HUES64 (cell line): Measurements from ENCODE around the gene PAK6.

ENCODE experiments used
- H3K27ac ChIP-seq: 2 replicates; pipeline ENCODE4 v1.7.0; 2013; ENCODE audit warnings: low read depth, low read length, inconsistent platforms
- H3K27me3 ChIP-seq: 2 replicates; pipeline ENCODE4 v1.6.1; 2013; ENCODE audit warnings: mild to moderate bottlenecking, low read length; ENCODE audit not compliant: insufficient read depth
- H3K36me3 ChIP-seq: 2 replicates; pipeline ENCODE4 v1.6.1; 2013; ENCODE audit warnings: mild to moderate bottlenecking, low read length; ENCODE audit not compliant: insufficient read depth
- H3K4me1 ChIP-seq: 2 replicates; pipeline ENCODE4 v1.6.1; 2013; ENCODE audit warnings: mild to moderate bottlenecking, low read length, moderate library complexity; ENCODE audit not compliant: insufficient read depth
- H3K4me3 ChIP-seq: 2 replicates; pipeline ENCODE4 v1.5.1; 2013; ENCODE audit warnings: mild to moderate bottlenecking, low read length, moderate library complexity
- H3K9ac ChIP-seq: 2 replicates; pipeline ENCODE4 v1.6.1; 2013; ENCODE audit warnings: mild to moderate bottlenecking, low read depth, low read length
- H3K9me3 ChIP-seq: 2 replicates; pipeline ENCODE4 v1.6.1; 2013; ENCODE audit warnings: low read depth, low read length; ENCODE audit not compliant: insufficient read depth
- WGBS: fragments of 150-250, 120-280 bp; methylation state at CpG from one replicate; pipeline ENCODE4 v1.1.7; 2013; ENCODE audit warnings: missing lambda C conversion rate; 5-methylcytosine and 5-hydroxymethylcytosine counted together

Gene PAK6

DNA sequence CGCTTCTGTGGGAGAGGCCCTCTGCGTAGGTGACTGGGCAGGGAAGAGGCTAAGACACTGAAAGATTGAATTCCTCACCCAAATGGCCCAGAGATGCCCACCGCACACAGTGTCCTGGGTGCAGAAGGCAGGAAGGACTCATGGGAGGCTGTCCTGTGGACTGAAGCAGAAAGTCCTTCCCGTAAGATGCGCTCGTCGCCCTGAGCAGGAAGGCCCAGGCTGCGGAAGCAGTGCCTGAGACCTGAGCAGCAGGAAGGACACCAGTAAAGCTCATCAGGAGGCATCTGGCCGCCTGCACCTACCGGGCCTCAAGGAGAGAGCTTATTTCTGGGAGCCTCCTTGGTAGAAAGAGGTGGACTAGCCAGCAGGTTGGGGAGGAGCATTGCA lies 3.3 kb downstream of the PAK6 start:
- no peaks in the 10 kb centered on the region for H3K36me3 ChIP-seq

DNA sequence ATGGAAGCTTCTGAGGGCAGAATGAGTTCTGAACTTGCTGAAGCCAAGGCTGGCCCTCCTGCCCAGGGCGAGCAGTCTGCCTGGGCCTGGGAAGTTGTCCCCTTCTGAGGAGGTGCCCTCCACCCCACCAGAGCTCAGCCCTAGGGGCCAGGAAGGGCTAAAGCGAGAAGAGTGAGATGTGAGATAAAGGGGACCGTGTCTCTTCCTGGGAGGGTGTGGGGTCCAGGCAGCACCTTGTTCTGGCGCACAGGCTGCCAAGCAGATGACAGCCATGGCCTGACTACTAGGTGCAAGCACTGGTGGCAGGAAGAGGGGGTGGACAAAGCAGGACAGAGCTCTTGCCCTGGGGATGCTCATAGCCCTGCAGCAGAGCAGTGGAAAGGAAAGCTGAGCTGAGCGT lies 3.7 kb downstream of the PAK6 start:
- peaks cover 15% of the 10 kb centered on the region; the same call in 1 of the 2 replicates for H3K27me3 ChIP-seq
- no peak overlapping the region; the same call in 1 of the 2 replicates for H3K9ac ChIP-seq
- no peak overlapping the region for H3K4me3 ChIP-seq
- H3K4me1 ChIP-seq: peaks cover 20% of the 10 kb centered on the region
- H3K27ac ChIP-seq: no peak overlapping the region
- no peaks in the 10 kb centered on the region for H3K9me3 ChIP-seq
- H3K36me3 ChIP-seq: no peaks in the 10 kb centered on the region
- 94% methylated on average over 5 of the region's 5 CpGs for WGBS

More for the DNA sequence above, 3.3 kb downstream of the PAK6 start:
- Histone ChIP-seq H3K9me3 (no peaks in the 10 kb centered on the region), H3K27me3 (peaks cover 16% of the 10 kb centered on the region; the same call in 1 of the 2 replicates), H3K27ac (no peak overlapping the region), H3K4me3 (no peak overlapping the region), H3K4me1 (peaks cover 20% of the 10 kb centered on the region), H3K9ac (no peak overlapping the region; the same call in 1 of the 2 replicates)
- WGBS: 95% methylated on average over 10 of the region's 10 CpGs

DNA sequence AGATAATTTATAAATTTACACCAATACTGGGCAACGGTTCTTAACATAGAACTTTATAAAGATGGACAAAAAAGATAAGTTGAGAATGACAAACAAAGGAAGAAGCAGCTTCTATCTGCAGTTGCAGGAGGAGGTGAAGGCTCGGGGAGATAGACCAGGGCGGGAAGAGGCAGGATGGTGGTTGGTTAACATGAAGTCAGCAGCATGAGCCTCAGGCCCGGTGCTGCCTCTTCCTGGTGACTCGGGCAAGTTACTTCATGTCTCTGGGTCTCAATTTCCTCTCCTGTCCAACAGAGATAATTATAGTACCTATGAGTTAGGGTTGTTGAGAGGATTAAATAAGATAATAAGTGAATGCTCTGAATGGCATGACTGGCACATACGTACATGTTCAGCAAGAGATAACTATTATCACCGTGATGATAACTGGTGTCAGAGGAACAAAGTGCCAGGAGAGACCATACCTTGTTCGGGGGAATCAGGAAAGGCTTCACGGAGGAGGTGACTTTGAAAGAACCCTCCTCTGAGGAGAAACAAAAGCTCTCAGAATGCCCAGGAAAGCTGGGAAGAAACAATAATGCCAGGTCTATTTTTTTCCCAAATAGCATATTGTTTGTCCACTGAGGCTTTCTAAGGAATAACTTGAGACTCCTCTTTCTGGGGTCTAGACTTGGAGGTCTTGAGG lies 4.4 kb downstream of the PAK6 start:
- no peak overlapping the region for H3K9ac ChIP-seq
- H3K9me3 ChIP-seq: no peaks in the 10 kb centered on the region
- peaks cover 20% of the 10 kb centered on the region for H3K4me1 ChIP-seq
- H3K36me3 ChIP-seq: no peaks in the 10 kb centered on the region
- WGBS: 92% methylated on average over 9 of the region's 9 CpGs
- H3K27me3 ChIP-seq: peaks cover 8% of the 10 kb centered on the region; the same call in 1 of the 2 replicates
- no peak overlapping the region for H3K27ac ChIP-seq
- no peak overlapping the region for H3K4me3 ChIP-seq

DNA sequence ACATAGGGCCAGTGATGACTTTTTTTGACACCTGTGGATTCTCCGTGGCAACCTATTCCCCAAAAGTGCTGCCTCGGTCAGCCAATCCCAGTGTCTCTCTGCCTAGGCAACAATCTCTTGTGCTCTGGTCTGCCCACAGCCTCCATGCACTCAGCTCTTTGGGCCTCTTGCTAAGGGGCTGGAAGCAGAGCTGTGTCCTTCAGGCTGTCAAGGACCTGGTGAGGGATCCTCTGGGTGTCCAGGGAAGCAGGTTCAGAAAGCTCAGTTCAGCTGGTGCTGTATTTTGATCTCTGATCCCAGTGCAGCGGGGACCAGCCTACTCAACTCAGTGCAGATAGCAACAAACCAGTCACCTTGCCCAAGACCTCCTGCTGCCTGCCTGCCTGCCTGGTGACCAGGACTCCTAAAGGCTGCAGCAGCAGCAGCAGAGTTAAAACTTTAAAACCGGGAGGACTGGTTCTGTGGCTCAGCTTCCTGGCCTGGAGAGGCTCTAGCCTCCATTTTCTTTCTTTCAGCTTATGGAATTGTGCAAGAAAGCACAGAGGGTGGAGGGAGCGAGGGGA lies 6.2 kb downstream of the PAK6 start:
- H3K36me3 ChIP-seq: no peaks in the 10 kb centered on the region
- H3K27me3 ChIP-seq: no peaks in the 10 kb centered on the region
- peaks cover 6% of the 10 kb centered on the region; the same call in 1 of the 2 replicates for H3K4me1 ChIP-seq
- no peak overlapping the region for H3K27ac ChIP-seq
- 85% methylated on average over 5 of the region's 5 CpGs for WGBS
- H3K9me3 ChIP-seq: no peaks in the 10 kb centered on the region
- H3K4me3 ChIP-seq: no peak overlapping the region
- H3K9ac ChIP-seq: no peak overlapping the region

DNA sequence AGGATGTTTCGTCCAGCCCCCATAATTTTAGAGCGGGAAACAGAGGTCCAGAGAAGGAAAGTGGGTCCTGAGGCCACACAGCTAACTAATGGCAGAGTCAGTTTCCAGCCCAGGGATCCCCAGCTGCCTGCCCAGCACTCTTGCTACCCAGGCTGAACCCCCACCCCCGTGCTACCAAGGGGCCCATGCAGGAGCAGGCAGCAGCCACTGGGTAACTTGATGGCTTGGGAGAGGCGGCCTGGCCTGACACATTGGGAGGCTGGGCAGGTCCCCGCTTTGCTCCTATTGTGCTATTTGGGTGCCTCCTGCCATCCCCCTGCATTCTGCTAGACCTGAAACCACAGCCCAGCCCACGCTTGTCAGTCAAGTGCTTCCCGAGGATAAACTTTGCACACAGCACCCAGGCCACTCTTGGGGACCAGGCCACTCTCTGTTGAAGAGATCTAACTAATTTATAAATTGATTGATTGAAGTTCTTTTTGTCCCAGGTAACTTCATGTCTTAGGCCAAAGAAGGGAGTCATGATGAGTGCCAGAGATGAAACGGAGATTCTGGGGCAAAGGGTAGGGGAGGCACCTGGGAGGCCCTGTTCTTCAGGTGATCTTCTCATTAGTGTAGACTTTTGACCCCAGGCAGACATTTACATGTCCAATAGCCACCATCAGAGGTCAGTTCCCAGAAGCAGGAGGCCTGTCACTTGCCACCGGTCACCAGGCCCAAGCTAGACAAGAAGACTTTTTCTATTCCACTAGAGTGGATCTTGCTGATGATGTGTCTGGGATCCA lies 7.0 kb downstream of the PAK6 start:
- no peak overlapping the region for H3K27ac ChIP-seq
- H3K9me3 ChIP-seq: no peaks in the 10 kb centered on the region
- 92% methylated on average over 9 of the region's 9 CpGs for WGBS
- H3K4me1 ChIP-seq: peaks cover 6% of the 10 kb centered on the region; the same call in 1 of the 2 replicates
- peaks cover 6% of the 10 kb centered on the region for H3K27me3 ChIP-seq
- H3K4me3 ChIP-seq: no peak overlapping the region
- H3K9ac ChIP-seq: no peak overlapping the region
- H3K36me3 ChIP-seq: no peaks in the 10 kb centered on the region

DNA sequence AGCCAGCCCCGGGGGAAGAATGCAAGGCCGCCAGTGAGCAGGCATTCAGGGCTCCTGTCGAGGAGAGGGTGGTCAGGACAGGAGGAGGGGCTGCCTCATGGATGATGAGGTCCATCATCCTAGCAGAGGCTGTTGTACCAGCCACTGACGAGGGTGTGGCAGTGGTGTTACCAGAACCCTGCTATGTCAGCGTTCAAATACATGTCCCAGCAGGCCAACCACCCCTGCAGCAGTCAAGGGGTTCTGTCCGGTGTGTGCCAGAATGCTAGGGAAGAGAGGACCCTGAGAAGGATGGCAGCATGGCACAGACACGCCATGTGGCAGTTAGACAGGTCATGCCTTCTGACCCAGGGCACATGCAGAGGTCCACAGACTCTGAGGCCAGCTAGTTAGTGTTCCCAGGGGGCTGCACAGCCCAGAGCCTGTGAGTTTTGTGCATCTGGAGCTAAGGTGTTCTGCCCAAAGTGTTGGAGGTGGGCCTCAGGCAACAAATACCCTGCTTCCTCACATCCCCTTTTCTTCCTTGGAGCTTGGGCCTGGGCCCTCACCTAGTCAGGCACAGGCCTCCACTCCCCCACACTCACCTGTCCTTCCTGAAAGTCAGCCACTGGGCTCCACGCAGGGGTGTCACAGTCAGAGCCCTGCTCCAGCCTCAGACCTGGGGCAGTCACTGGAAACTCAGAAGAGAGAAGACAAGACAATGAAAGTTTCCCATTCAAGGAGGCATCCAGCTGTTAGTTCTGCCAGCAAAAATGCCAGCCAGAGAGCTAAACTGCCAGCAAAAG lies 7.8 kb downstream of the PAK6 start:
- no peaks in the 10 kb centered on the region for H3K9me3 ChIP-seq
- no peak overlapping the region for H3K9ac ChIP-seq
- no peak overlapping the region for H3K4me3 ChIP-seq
- H3K4me1 ChIP-seq: peaks cover 6% of the 10 kb centered on the region; the same call in 1 of the 2 replicates
- WGBS: 90% methylated on average over 8 of the region's 8 CpGs
- no peaks in the 10 kb centered on the region for H3K36me3 ChIP-seq
- H3K27me3 ChIP-seq: peaks cover 14% of the 10 kb centered on the region
- no peak overlapping the region for H3K27ac ChIP-seq

DNA sequence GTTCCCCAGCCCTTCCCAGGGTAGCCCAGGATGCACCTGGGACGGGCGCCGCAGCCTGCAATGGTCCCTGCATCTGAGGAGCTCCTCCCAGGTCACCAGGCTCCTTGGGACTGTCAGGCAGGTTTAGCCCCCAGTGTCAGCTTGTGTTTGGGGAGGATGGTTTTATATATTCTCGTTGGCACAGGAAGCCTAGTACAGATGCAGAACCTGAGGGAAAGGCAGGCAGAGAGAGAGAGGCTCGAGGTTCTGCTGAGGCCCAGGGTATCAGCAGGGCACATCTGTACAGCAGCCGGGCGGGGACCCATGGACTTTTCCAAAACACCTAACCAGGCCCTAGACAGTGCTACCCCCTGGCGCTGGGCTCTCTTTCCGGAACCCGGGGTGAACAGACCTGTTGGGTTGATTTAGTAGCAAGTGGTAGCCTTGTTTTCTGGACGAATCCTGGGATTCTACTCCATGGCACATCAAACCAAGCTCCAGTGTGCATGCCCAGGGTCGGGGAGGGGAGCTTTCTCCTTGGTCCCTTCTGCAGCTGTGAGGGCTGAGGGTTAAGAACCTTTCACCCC lies 8.6 kb downstream of the PAK6 start:
- Histone ChIP-seq H3K4me3 (no peak overlapping the region), H3K9ac (no peak overlapping the region), H3K4me1 (peaks cover 6% of the 10 kb centered on the region; the same call in 1 of the 2 replicates), H3K27ac (no peak overlapping the region), H3K27me3 (peaks cover 22% of the 10 kb centered on the region), H3K36me3 (no peaks in the 10 kb centered on the region), H3K9me3 (no peaks in the 10 kb centered on the region)
- WGBS: 86% methylated on average over 12 of the region's 12 CpGs

DNA sequence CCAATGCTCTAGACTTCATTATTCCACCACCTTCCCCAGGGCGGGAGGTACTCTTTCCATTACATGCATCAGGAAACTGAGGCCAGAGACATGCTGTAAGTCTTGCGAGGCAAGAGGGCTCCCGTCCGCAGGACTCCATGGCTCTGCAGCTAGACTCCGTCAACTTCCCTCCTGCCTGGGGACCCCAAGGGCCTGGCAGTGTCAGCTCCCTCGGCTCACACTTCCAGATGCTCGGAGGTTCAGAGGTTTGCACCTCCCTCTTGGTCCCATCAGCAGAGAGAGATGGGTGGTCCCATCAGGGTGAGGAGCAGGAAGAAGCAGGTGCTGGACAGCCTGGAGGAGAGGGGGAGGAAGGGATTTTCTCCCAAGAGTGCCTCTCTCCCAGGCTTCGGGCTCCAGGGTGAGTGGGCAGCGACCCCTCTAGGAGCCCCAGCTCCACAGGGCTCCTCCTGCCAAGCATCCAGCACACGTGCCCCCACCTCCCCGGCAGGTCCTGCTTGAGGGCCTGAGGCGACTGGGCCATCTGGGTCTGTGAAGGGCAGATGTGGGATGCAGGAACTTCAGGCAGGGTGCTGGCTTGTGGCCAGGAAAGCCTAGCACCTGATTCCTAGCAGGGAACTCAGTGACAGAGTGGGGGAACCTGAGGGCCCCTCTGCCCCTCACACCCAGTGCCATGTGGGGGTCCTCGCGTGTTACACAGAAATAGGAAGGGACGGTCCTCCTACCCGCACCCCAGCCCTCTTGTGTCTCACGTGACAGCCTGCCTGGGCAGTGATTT lies 9.3 kb downstream of the PAK6 start:
- Histone ChIP-seq H3K4me1 (peaks cover 6% of the 10 kb centered on the region; the same call in 1 of the 2 replicates), H3K9ac (no peak overlapping the region), H3K27me3 (peaks cover 30% of the 10 kb centered on the region), H3K9me3 (no peaks in the 10 kb centered on the region), H3K4me3 (no peak overlapping the region), H3K36me3 (no peaks in the 10 kb centered on the region), H3K27ac (no peak overlapping the region)
- WGBS: 93% methylated on average over 17 of the region's 17 CpGs

DNA sequence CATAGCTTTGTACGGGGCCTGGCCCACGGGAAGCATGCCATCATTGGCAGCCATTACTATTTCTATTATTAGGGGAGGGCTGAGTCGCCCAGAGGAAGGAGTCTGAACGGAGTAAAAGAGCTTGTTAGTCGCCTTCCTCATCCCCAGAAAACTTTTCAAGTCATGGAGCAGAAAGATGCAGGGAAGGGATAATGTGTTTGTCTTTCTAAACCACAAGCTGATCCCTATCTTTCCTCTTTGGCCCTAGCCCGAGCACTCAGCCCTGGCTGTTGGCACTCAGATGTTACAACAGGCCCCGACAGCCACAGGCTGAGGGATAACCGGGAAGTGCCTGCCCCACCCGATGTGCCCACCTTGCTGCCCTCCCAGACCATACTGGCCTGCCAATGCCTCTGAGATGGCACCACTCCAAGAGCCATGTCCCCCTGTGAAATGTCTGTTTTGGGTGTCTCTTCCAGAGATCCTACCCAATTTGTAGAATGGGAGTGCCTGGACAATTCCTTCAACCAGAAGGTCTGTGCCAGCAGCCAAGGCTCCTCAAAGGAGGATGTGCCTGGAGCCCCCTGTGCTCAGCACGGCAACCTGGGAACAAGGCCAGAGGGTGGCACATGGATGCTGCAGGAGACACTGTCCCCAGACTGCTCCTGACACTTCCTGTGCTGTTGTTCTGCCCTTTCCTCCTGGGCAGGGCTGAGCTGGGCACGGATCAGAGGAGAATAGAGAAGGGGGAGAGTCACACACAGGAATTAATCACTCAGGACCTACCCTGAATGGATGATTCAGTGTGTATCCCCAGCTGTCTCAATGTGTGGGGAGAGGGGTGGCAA lies 10.8 kb downstream of the PAK6 start:
- H3K4me1 ChIP-seq: peaks cover 9% of the 10 kb centered on the region; the same call in 1 of the 2 replicates
- H3K4me3 ChIP-seq: no peak overlapping the region
- H3K9me3 ChIP-seq: no peaks in the 10 kb centered on the region
- H3K27ac ChIP-seq: no peak overlapping the region
- H3K36me3 ChIP-seq: no peaks in the 10 kb centered on the region
- H3K9ac ChIP-seq: no peak overlapping the region
- WGBS: 86% methylated on average over 10 of the region's 11 CpGs
- H3K27me3 ChIP-seq: peaks cover 43% of the 10 kb centered on the region
